ENCODE data around the gene GPATCH8. TPM values are rescaled to one million over a fixed set of nuclear protein-coding genes. Genes with fewer than 3 reads are reported as not detected.

GPATCH8 gene
- polyA plus RNA-seq, 1 donor (not counting 4 experiments of a cell fraction or from before 2014, with no cell fraction given), result 15.1 TPM

- no peaks in the 10 kb centered on the region for H3K36me3 ChIP-seq (ENCODE audit: control insufficient read depth in 2 of 2, extremely low read depth in 1 of 2, insufficient read depth in 2 of 2, low read length in 2 of 2)
- no peak overlapping the region for H3K4me2 ChIP-seq (ENCODE audit: control insufficient read depth, extremely low read depth, insufficient read depth, low read depth, low read length)
- peaks cover 12% of the 10 kb centered on the region for H3K27me3 ChIP-seq (ENCODE audit: control insufficient read depth, extremely low read depth, insufficient read depth, low read length)
- no peaks in the 10 kb centered on the region for H3K4me1 ChIP-seq (ENCODE audit: control insufficient read depth, extremely low read depth, insufficient read depth, low read length)
- dilution Hi-C loops (cut with MboI; ENCODE audit: extremely low pct_ligation_motif_present, low sequenced_read_pairs), result no loop called here
- no peaks in the 10 kb centered on the region for H3K9me3 ChIP-seq (ENCODE audit: control insufficient read depth, low read depth, low read length)
- no peak overlapping the region for H2AFZ ChIP-seq (ENCODE audit: control insufficient read depth, low read length)
- H3K9ac ChIP-seq (ENCODE audit: control insufficient read depth, extremely low read depth, insufficient read depth, low read length), result no peak overlapping the region
- TF ChIP-seq, protein P1, sequence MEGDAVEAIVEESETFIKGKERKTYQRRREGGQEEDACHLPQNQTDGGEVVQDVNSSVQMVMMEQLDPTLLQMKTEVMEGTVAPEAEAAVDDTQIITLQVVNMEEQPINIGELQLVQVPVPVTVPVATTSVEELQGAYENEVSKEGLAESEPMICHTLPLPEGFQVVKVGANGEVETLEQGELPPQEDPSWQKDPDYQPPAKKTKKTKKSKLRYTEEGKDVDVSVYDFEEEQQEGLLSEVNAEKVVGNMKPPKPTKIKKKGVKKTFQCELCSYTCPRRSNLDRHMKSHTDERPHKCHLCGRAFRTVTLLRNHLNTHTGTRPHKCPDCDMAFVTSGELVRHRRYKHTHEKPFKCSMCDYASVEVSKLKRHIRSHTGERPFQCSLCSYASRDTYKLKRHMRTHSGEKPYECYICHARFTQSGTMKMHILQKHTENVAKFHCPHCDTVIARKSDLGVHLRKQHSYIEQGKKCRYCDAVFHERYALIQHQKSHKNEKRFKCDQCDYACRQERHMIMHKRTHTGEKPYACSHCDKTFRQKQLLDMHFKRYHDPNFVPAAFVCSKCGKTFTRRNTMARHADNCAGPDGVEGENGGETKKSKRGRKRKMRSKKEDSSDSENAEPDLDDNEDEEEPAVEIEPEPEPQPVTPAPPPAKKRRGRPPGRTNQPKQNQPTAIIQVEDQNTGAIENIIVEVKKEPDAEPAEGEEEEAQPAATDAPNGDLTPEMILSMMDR (optimal IDR thresholded peaks at IDR 0.05 in 1 of 3, IDR thresholded peaks at IDR 0.05 in 1 of 3, conservative IDR thresholded peaks at IDR 0.05 in 1 of 3; ENCODE audit: extremely low read depth in 1 of 3, insufficient read depth in 2 of 3, low read length in 3 of 3), result no peak
- TF ChIP-seq EZH2 (IDR thresholded peaks at IDR 0.05; ENCODE audit: low read length), result no peak
- no peak overlapping the region for H3K27ac ChIP-seq (ENCODE audit: control insufficient read depth, insufficient read depth, low read length)
- no peak for FAIRE-seq
- no peak overlapping the region for H3K4me3 ChIP-seq (ENCODE audit: control insufficient read depth in 2 of 3, extremely low read depth in 1 of 3, insufficient read depth in 2 of 3, low read depth in 1 of 3, low read length in 3 of 3)
- H3K9me1 ChIP-seq (ENCODE audit: control insufficient read depth, extremely low read depth, insufficient read depth, low read length), result no peaks in the 10 kb centered on the region
- no peaks in the 10 kb centered on the region for H3K79me2 ChIP-seq (ENCODE audit: control insufficient read depth, insufficient read depth, low read length)
- DNase-seq (ENCODE audit: low read depth, low spot score), result no peak
- no peaks in the 10 kb centered on the region for H4K20me1 ChIP-seq (ENCODE audit: control insufficient read depth, extremely low read depth, insufficient read depth, low read length)
Measured at GRCh38 chr17:44359458-44360143, 143.6 kb downstream of the GPATCH8 start.

DNA sequence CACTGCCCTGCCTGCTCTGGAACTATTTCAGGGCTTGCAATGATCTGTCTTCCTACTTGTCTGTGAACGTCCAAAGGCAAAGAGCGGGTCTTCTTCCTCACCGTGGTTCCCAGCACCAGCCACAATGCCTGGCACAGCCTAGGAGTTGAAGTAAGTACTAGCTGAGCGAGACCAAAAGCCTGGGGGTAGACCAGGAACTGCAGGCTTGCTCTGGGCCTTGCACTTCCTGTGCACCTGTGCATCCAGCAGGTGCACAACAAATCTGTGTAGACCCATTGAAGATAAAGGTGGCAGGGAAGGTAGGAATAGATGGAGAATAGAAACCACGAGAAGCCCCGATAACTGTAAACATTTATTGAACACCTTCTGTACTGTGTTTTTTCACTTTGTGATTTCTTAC is 144.2 kb downstream of the GPATCH8 start:
- dilution Hi-C loops (cut with MboI; ENCODE audit: extremely low pct_ligation_motif_present, low sequenced_read_pairs), result no loop called here
- Histone ChIP-seq H3K27ac (ENCODE audit: control insufficient read depth, insufficient read depth, low read length) (no peak overlapping the region), H3K4me1 (ENCODE audit: control insufficient read depth, extremely low read depth, insufficient read depth, low read length) (no peaks in the 10 kb centered on the region), H3K9me3 (ENCODE audit: control insufficient read depth, low read depth, low read length) (no peaks in the 10 kb centered on the region), H3K79me2 (ENCODE audit: control insufficient read depth, insufficient read depth, low read length) (no peaks in the 10 kb centered on the region), H3K9ac (ENCODE audit: control insufficient read depth, extremely low read depth, insufficient read depth, low read length) (no peak overlapping the region), H2AFZ (ENCODE audit: control insufficient read depth, low read length) (no peak overlapping the region), H3K27me3 (ENCODE audit: control insufficient read depth, extremely low read depth, insufficient read depth, low read length) (peaks cover 12% of the 10 kb centered on the region), H4K20me1 (ENCODE audit: control insufficient read depth, extremely low read depth, insufficient read depth, low read length) (no peaks in the 10 kb centered on the region), H3K36me3 (ENCODE audit: control insufficient read depth in 2 of 2, extremely low read depth in 1 of 2, insufficient read depth in 2 of 2, low read length in 2 of 2) (no peaks in the 10 kb centered on the region), H3K4me3 (ENCODE audit: control insufficient read depth in 2 of 3, extremely low read depth in 1 of 3, insufficient read depth in 2 of 3, low read depth in 1 of 3, low read length in 3 of 3) (no peak overlapping the region), H3K9me1 (ENCODE audit: control insufficient read depth, extremely low read depth, insufficient read depth, low read length) (no peaks in the 10 kb centered on the region), H3K4me2 (ENCODE audit: control insufficient read depth, extremely low read depth, insufficient read depth, low read depth, low read length) (no peak overlapping the region)
- no peak for TF ChIP-seq EZH2 (IDR thresholded peaks at IDR 0.05; ENCODE audit: low read length)
- TF ChIP-seq, protein P1 (optimal IDR thresholded peaks at IDR 0.05 in 1 of 3, IDR thresholded peaks at IDR 0.05 in 1 of 3, conservative IDR thresholded peaks at IDR 0.05 in 1 of 3; ENCODE audit: extremely low read depth in 1 of 3, insufficient read depth in 2 of 3, low read length in 3 of 3), result no peak
- FAIRE-seq (no peak), DNase-seq (ENCODE audit: low read depth, low spot score) (no peak)

Data from keratinocyte (primary cell).